Mammary epithelial cell (primary cell): ENCODE data around the gene MPRIP.

Source experiments
- EZH2 ChIP-seq: IDR thresholded peaks from 2 replicates; pipeline ENCODE4 v1.6.1; 2012; ENCODE audit warnings: low read length, inconsistent platforms, borderline replicate concordance
- TF ChIP-seq, protein P1 (sequence below), 2 donors: IDR thresholded peaks in 1 of 2; conservative IDR thresholded peaks in 1 of 2; 2 replicates each; pipeline ENCODE4 v1.5.1; 2011 to 2012; ENCODE audit warnings: inconsistent platforms in 2 of 2, low read length in 2 of 2, mild to moderate bottlenecking in 2 of 2, control low read depth in 1 of 2, low read depth in 1 of 2; ENCODE audit not compliant: insufficient read depth in 1 of 2; ENCODE audit errors: extremely low read depth in 1 of 2

DNA sequence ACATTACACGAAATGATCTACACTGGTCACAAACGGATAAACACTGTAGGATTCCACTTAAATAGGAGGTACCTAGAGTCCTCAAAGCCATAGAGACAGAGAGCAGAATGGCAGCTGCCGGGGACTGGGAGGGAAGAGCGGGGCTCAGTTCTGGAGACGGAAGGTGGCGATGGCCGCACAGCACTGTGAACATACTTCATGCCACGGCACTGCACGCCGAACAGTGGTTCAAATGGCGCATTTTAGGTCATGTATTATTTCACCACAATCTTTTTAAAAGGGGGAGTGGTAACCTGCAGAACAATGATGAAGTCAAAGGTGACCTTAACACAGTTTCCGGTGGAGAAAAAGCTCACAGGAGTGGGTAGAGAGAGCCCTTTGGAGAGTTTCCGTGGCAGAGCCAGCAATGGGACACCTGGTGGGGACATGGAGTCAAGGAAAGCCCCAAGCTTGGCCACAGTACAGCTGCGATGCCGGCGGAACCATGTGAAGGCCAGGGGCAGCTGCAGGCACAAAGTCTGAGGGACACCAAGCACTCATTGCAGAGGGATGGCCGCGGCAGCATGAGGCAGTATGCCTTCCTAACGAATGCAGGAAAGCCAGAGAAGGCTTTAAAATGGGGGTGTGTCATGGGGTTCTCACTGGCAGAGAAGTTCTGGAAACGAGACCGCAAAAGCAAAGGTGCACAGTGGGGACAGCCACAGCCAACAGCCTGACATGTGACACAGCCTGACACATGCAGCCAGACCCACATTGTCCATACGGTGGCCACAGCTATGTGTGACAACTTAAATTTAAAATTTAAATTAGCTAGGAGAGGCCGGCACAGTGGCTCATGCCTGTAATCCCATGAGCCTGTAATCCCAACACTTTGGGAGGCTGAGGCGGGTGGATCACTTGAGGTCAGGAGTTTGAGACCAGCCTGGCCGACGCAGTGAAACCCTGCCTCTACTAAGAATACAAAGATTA lies 187.4 kb downstream of the MPRIP start:
- TF ChIP-seq, protein P1, sequence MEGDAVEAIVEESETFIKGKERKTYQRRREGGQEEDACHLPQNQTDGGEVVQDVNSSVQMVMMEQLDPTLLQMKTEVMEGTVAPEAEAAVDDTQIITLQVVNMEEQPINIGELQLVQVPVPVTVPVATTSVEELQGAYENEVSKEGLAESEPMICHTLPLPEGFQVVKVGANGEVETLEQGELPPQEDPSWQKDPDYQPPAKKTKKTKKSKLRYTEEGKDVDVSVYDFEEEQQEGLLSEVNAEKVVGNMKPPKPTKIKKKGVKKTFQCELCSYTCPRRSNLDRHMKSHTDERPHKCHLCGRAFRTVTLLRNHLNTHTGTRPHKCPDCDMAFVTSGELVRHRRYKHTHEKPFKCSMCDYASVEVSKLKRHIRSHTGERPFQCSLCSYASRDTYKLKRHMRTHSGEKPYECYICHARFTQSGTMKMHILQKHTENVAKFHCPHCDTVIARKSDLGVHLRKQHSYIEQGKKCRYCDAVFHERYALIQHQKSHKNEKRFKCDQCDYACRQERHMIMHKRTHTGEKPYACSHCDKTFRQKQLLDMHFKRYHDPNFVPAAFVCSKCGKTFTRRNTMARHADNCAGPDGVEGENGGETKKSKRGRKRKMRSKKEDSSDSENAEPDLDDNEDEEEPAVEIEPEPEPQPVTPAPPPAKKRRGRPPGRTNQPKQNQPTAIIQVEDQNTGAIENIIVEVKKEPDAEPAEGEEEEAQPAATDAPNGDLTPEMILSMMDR (conservative IDR thresholded peaks at IDR 0.05 in 1 of 2, IDR thresholded peaks at IDR 0.05 in 1 of 2; ENCODE audit: extremely low read depth in 1 of 2, insufficient read depth in 1 of 2, low read depth in 1 of 2, low read length in 2 of 2) = no peak
- no peak for TF ChIP-seq EZH2
